IMR-90 (cell line): ENCODE data around the gene DSCAM. TPM values are rescaled to one million over a fixed set of nuclear protein-coding genes. Genes with fewer than 3 reads are reported as not detected.

ENCODE experiments used
- ATAC-seq: fragments of 200-7000 bp; cut with Tn5 transposase; 2 replicates; pipeline ENCODE4 v1.9.1; 2020; ENCODE audit warnings: low read depth, mild to moderate bottlenecking, moderate library complexity
- BruUV-seq: library from RNA; stranded (reverse); fragments of 400-500 nt; replicated peaks from 2 replicates; lab custom pipeline; 2021; lab: Mats Ljungman, UMichigan
- CTCF ChIA-PET: fragments of 300-600 bp; formaldehyde crosslinking; extraction: SDS; loops from one replicate; lab custom pipeline; 2021; ENCODE audit warnings: antibody characterized with exemption; lab: Yijun Ruan, JAX
- POLR2A ChIA-PET: fragments of 300-600 bp; sonication (Branson Sonifier 250); formaldehyde crosslinking; loops from one replicate; lab custom pipeline; 2022; ENCODE audit warnings: antibody characterized with exemption; ENCODE audit not compliant: unreplicated experiment; lab: Charles Lee
- DNase-seq: peaks from one replicate; pipeline ENCODE4 v3.0.0; 2013
- H2AFZ ChIP-seq: replicated peaks from 2 replicates; pipeline ENCODE3; 2013; ENCODE audit warnings: low read length, mild to moderate bottlenecking; ENCODE audit not compliant: poor library complexity
- H2AK5ac ChIP-seq: 2 replicates; pipeline ENCODE4 v1.6.1; 2013; ENCODE audit warnings: low read depth, low read length, inconsistent platforms
- H2AK9ac ChIP-seq: replicated peaks from 2 replicates; pipeline ENCODE3; 2013; ENCODE audit warnings: mild to moderate bottlenecking, low read depth, low read length, moderate library complexity; ENCODE audit not compliant: poor library complexity
- H2BK120ac ChIP-seq: 2 replicates; pipeline ENCODE4 v1.6.1; 2013; ENCODE audit warnings: low read depth, low read length, inconsistent platforms
- H2BK15ac ChIP-seq: 3 replicates; pipeline ENCODE4 v1.6.1; 2013; ENCODE audit warnings: low read depth, low read length, inconsistent platforms
- H2BK20ac ChIP-seq: 2 replicates; pipeline ENCODE4 v1.6.1; 2013; ENCODE audit warnings: low read depth, mild to moderate bottlenecking, inconsistent platforms, low read length, moderate library complexity
- H2BK5ac ChIP-seq: 2 replicates; pipeline ENCODE4 v1.6.1; 2013; ENCODE audit warnings: mild to moderate bottlenecking, low read depth, low read length, inconsistent platforms; ENCODE audit not compliant: poor library complexity, severe bottlenecking
- H3K14ac ChIP-seq: replicated peaks from 2 replicates; pipeline ENCODE4 v1.6.1; 2013; ENCODE audit warnings: low read depth, low read length, inconsistent platforms
- H3K18ac ChIP-seq: 2 replicates; pipeline ENCODE4 v1.6.1; 2013; ENCODE audit warnings: low read depth, low read length, control low read depth
- H3K23ac ChIP-seq: 2 replicates; pipeline ENCODE4 v1.6.1; 2013; ENCODE audit warnings: low read depth, low read length, inconsistent platforms
- H3K27ac ChIP-seq: 2 replicates; pipeline ENCODE4 v1.5.1; 2013; ENCODE audit warnings: mild to moderate bottlenecking, control low read depth, low read length; ENCODE audit not compliant: insufficient read depth
- H3K27me3 ChIP-seq: 2 replicates; pipeline ENCODE4 v1.6.1; 2013; ENCODE audit warnings: low read length; ENCODE audit not compliant: control insufficient read depth, insufficient read depth
- H3K36me3 ChIP-seq: 2 replicates; pipeline ENCODE4 v1.6.1; 2013; ENCODE audit warnings: low read length, mixed read lengths; ENCODE audit not compliant: control insufficient read depth, insufficient read depth
- H3K4ac ChIP-seq: 2 replicates; pipeline ENCODE4 v1.6.1; 2013; ENCODE audit warnings: low read depth, low read length, inconsistent platforms
- H3K4me1 ChIP-seq: 2 replicates; pipeline ENCODE4 v1.6.1; 2013; ENCODE audit warnings: low read length, mixed read lengths; ENCODE audit not compliant: control insufficient read depth, insufficient read depth
- H3K4me2 ChIP-seq: 2 replicates; pipeline ENCODE4 v1.6.1; 2013; ENCODE audit warnings: low read depth, mild to moderate bottlenecking, control low read depth, low read length, moderate library complexity
- H3K4me3 ChIP-seq: 2 replicates; pipeline ENCODE4 v1.5.1; 2013; ENCODE audit warnings: low read depth, mild to moderate bottlenecking, control low read depth, low read length, moderate library complexity; ENCODE audit not compliant: insufficient read depth
- H3K56ac ChIP-seq: 2 replicates; pipeline ENCODE4 v1.6.1; 2013; ENCODE audit warnings: low read length, inconsistent platforms; ENCODE audit not compliant: insufficient read depth; ENCODE audit errors: extremely low read depth
- H3K79me1 ChIP-seq, 2 experiments: 2 replicates each; pipeline ENCODE4 v1.6.1; 2013; ENCODE audit warnings: low read length in 2 of 2, inconsistent platforms in 1 of 2, low read depth in 1 of 2
- H3K9ac ChIP-seq: 2 replicates; pipeline ENCODE4 v1.6.1; 2013; ENCODE audit warnings: low read depth, low read length, control low read depth
- H3K9me1 ChIP-seq: 2 replicates; pipeline ENCODE4 v1.6.1; 2013; ENCODE audit warnings: low read length, inconsistent platforms; ENCODE audit not compliant: insufficient read depth
- H3K9me3 ChIP-seq: 2 replicates; pipeline ENCODE4 v1.6.1; 2013; ENCODE audit warnings: low read length; ENCODE audit not compliant: control insufficient read depth, insufficient read depth
- H4K20me1 ChIP-seq: 2 replicates; pipeline ENCODE4 v1.6.1; 2013; ENCODE audit warnings: low read length, inconsistent platforms; ENCODE audit not compliant: insufficient read depth
- H4K5ac ChIP-seq: 2 replicates; pipeline ENCODE4 v1.6.1; 2013; ENCODE audit warnings: mild to moderate bottlenecking, low read depth, low read length, control low read depth
- H4K8ac ChIP-seq, 2 experiments: 2 replicates each; pipeline ENCODE4 v1.6.1; 2013; ENCODE audit warnings: low read depth in 2 of 2, low read length in 2 of 2, control low read depth in 1 of 2, inconsistent platforms in 1 of 2
- H4K91ac ChIP-seq: 2 replicates; pipeline ENCODE4 v1.6.1; 2013; ENCODE audit warnings: low read depth, low read length, inconsistent platforms; ENCODE audit not compliant: insufficient read depth
- MAFK ChIP-seq: IDR thresholded peaks from 2 replicates; pipeline ENCODE4 v1.6.1; 2012; ENCODE audit warnings: low read depth, low read length, improper control_type of control experiment
- MXI1 ChIP-seq: IDR thresholded peaks from 2 replicates; pipeline ENCODE4 v1.6.1; 2012; ENCODE audit warnings: low read depth, mild to moderate bottlenecking, low read length, moderate library complexity, borderline replicate concordance
- WGBS, 2 experiments: methylation state at CpG; one replicate each; pipeline versions ENCODE4 v1.1.5 to v1.1.7; 2013; ENCODE audit warnings: missing lambda C conversion rate in 2 of 2; ENCODE audit not compliant: insufficient read length in 1 of 2; ENCODE audit errors: extremely low coverage in 2 of 2; 5-methylcytosine and 5-hydroxymethylcytosine counted together
- dilution Hi-C: fragments of 300-500 bp; cut with HindIII; formaldehyde crosslinking; loops from one replicate; pipeline ENCODE4 v1.14.3; 2018; ENCODE audit warnings: low sequenced_read_pairs; ENCODE audit not compliant: unreplicated experiment
- in situ Hi-C: fragments of 300-500 bp; cut with MboI; formaldehyde crosslinking; loops from 3 replicates; pipeline ENCODE4 v1.14.3; 2019; ENCODE audit warnings: low sequenced_read_pairs, inconsistent platforms, mixed read lengths
- intact Hi-C: fragments of 100-400 bp; cut with micrococcal nuclease; formaldehyde crosslinking; loops from 2 replicates; pipeline ENCODE4 v1.10.0; 2022
- polyA plus RNA-seq, 3 experiments: library from polyadenylated mRNA; depleted of rRNA; stranded (reverse); fragments of >200 nt; gene quantifications; 2 replicates each; pipeline ENCODE4 v1.2.3, GENCODE V29; 2012; ENCODE audit warnings: low replicate concordance in 1 of 3
- total RNA-seq: library from RNA; depleted of rRNA; stranded (reverse); fragments of >200 nt; gene quantifications from 2 replicates; pipeline ENCODE4 v1.2.3, GENCODE V29; 2012

The DSCAM gene
- total and polyA plus RNA-seq, 2 of the 4 experiments (the other 2 are of a cell fraction) = under 0.01 to 0.02 TPM

DNA sequence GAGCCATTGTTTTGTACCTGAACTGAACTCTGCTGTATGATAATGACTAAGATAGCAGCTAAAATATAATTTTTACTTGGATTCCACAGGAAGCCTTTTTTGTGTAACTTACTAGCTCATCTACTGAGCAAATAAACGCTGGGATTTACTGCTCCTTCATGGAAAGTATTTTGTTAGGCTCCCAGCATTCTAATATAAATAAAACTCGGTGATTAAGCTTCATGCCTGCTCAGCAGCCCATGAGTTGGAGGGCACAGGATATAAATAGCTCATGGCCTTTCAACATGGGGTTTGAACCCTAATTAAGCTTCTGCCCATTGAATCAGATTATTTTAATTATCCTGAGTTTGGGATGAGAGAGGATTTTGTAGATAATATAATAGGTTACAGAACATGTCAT lies 799.7 kb downstream of the DSCAM start:
- in situ Hi-C loops (no loop called here), intact Hi-C loops (no loop called here), dilution Hi-C loops (no loop called here)
- no peak overlapping the region for H4K91ac ChIP-seq
- no peak overlapping the region for H4K8ac ChIP-seq
- H3K9ac ChIP-seq = no peak overlapping the region
- H3K79me1 ChIP-seq = no peaks in the 10 kb centered on the region
- no peak overlapping the region for H2BK5ac ChIP-seq
- no peak overlapping the region for H3K27ac ChIP-seq
- H3K4ac ChIP-seq = no peak overlapping the region
- no peaks in the 10 kb centered on the region for H3K27me3 ChIP-seq
- H3K9me3 ChIP-seq = peaks cover 29% of the 10 kb centered on the region
- ATAC-seq (no peak), DNase-seq (no peak)
- no peak overlapping the region for H3K56ac ChIP-seq
- H3K4me2 ChIP-seq = no peak overlapping the region
- no CpG with 5 or more reads among the region's 2 CpGs for WGBS, 2 experiments
- no peak overlapping the region for H2BK15ac ChIP-seq
- no peak overlapping the region for H3K18ac ChIP-seq
- no peak overlapping the region for H3K23ac ChIP-seq
- H3K14ac ChIP-seq = no peak overlapping the region
- ChIA-PET CTCF (no interaction called here), POLR2A (no interaction called here)
- H3K4me1 ChIP-seq = no peaks in the 10 kb centered on the region
- H2AK5ac ChIP-seq = no peak overlapping the region
- TF ChIP-seq MXI1 = no peak
- no peak for TF ChIP-seq MAFK
- H3K4me3 ChIP-seq = no peak overlapping the region
- H4K5ac ChIP-seq = no peak overlapping the region
- H2BK120ac ChIP-seq = no peak overlapping the region
- no peaks in the 10 kb centered on the region for H3K36me3 ChIP-seq
- H2BK20ac ChIP-seq = no peak overlapping the region
- no peaks in the 10 kb centered on the region for H4K20me1 ChIP-seq
- no peak overlapping the region for H2AK9ac ChIP-seq
- H3K9me1 ChIP-seq = no peaks in the 10 kb centered on the region
- no peak overlapping the region for H2AFZ ChIP-seq
- no TSS peak for BruUV-seq
